ENCODE measurements around the gene MVD.

DNA sequence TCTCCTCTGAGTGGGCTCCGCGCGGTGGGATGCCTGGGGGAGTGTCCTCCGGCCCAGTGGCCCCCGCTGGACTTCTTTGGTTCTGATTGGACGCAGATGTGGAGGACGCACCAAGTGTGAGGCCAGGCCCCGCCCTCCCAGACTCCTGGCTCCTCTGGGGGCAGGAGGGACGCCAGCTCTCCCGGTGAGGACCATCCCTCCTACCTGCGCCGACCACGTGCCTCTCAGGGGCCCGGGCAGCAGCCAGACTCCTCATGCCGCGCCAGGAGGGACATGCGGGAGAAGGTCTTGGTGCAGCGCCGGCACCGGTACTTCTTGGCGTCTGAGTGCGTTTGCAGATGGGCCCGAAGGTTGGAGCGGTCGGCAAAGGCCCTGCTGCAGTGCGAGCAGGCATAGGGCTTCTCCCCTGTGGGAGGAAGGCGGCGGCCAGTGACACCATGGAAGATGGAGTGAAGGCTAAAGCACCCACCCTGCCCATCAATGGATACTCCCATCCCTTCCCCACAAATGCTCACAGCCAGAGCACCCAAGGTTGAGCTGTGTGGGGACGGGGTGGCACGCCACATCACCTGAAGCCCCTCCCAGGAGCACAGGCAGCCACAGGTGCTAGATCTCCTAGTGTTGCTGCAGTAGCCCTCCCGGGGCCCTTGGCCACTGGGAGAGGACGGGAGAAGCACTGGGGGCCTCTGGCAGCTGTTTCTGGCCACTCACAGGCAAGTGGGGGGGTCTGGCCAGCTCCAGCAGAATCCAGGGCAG is 15.5 kb upstream of the MVD start:
- TF ChIP-seq, protein P1, sequence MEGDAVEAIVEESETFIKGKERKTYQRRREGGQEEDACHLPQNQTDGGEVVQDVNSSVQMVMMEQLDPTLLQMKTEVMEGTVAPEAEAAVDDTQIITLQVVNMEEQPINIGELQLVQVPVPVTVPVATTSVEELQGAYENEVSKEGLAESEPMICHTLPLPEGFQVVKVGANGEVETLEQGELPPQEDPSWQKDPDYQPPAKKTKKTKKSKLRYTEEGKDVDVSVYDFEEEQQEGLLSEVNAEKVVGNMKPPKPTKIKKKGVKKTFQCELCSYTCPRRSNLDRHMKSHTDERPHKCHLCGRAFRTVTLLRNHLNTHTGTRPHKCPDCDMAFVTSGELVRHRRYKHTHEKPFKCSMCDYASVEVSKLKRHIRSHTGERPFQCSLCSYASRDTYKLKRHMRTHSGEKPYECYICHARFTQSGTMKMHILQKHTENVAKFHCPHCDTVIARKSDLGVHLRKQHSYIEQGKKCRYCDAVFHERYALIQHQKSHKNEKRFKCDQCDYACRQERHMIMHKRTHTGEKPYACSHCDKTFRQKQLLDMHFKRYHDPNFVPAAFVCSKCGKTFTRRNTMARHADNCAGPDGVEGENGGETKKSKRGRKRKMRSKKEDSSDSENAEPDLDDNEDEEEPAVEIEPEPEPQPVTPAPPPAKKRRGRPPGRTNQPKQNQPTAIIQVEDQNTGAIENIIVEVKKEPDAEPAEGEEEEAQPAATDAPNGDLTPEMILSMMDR (optimal IDR thresholded peaks at IDR 0.05 in 1 of 3, IDR thresholded peaks at IDR 0.05 in 1 of 3, conservative IDR thresholded peaks at IDR 0.05 in 1 of 3; ENCODE audit: extremely low read depth in 1 of 3, insufficient read depth in 2 of 3, low read length in 3 of 3) = no peak
- TF ChIP-seq EZH2 (IDR thresholded peaks at IDR 0.05; ENCODE audit: low read length) = no peak
